H9 (cell line): ENCODE measurements around the gene UBE2L3. TPM values are rescaled to one million over a fixed set of nuclear protein-coding genes. Genes with fewer than 3 reads are reported as not detected.
"Not testable (repeated sequence)": the region's sequence is repeated elsewhere in the genome, so short reads cannot be mapped to it uniquely, and the experiment has no call there.

Experiments used
- DNase-seq: peaks from one replicate; pipeline ENCODE4 v3.0.0-alpha.2; 2017
- H2AFZ ChIP-seq: one replicate; pipeline ENCODE4 v1.6.1; 2013; ENCODE audit warnings: mild to moderate bottlenecking, low read length, control low read depth, moderate library complexity
- H2AK5ac ChIP-seq: 2 replicates; pipeline ENCODE4 v1.6.1; 2013; ENCODE audit warnings: low read length, control low read depth, mixed read lengths; ENCODE audit not compliant: insufficient read length
- H2BK120ac ChIP-seq: one replicate; pipeline ENCODE4 v1.6.1; 2013; ENCODE audit warnings: low read depth, mild to moderate bottlenecking, low read length, control low read depth, inconsistent platforms; ENCODE audit not compliant: poor library complexity, severe bottlenecking
- H2BK12ac ChIP-seq: 2 replicates; pipeline ENCODE4 v1.6.1; 2013; ENCODE audit warnings: low read length, control low read depth, mixed read lengths, low read depth; ENCODE audit not compliant: insufficient read length
- H2BK15ac ChIP-seq: 2 replicates; pipeline ENCODE4 v1.6.1; 2013; ENCODE audit warnings: low read depth, low read length, control low read depth
- H2BK20ac ChIP-seq: one replicate; pipeline ENCODE4 v1.6.1; 2013; ENCODE audit warnings: low read depth, mild to moderate bottlenecking, low read length, control low read depth, inconsistent platforms; ENCODE audit not compliant: poor library complexity, severe bottlenecking
- H2BK5ac ChIP-seq: 2 replicates; pipeline ENCODE4 v1.6.1; 2013; ENCODE audit warnings: low read length, control low read depth, mixed read lengths; ENCODE audit not compliant: insufficient read length
- H3K14ac ChIP-seq: 2 replicates; pipeline ENCODE4 v1.6.1; 2013; ENCODE audit warnings: low read length, control low read depth; ENCODE audit not compliant: insufficient read depth
- H3K18ac ChIP-seq: 2 replicates; pipeline ENCODE4 v1.6.1; 2013; ENCODE audit warnings: low read depth, mild to moderate bottlenecking, mixed read lengths, low read length, control low read depth; ENCODE audit not compliant: insufficient read length
- H3K23ac ChIP-seq: 2 replicates; pipeline ENCODE4 v1.6.1; 2013; ENCODE audit warnings: low read length, control low read depth, mixed read lengths, low read depth; ENCODE audit not compliant: insufficient read length
- H3K23me2 ChIP-seq: 2 replicates; pipeline ENCODE4 v1.6.1; 2013; ENCODE audit warnings: low read depth, mild to moderate bottlenecking, mixed read lengths, low read length, control low read depth; ENCODE audit not compliant: insufficient read length, poor library complexity, severe bottlenecking
- H3K27ac ChIP-seq: 2 replicates; pipeline ENCODE4 v1.5.1; 2013; ENCODE audit warnings: low read length, control low read depth, mixed read lengths, low read depth; ENCODE audit not compliant: insufficient read length
- H3K27me3 ChIP-seq: 2 replicates; pipeline ENCODE4 v1.6.1; 2013; ENCODE audit warnings: low read length, control low read depth, inconsistent platforms; ENCODE audit not compliant: insufficient read depth
- H3K4ac ChIP-seq: 2 replicates; pipeline ENCODE4 v1.6.1; 2013; ENCODE audit warnings: low read depth, mild to moderate bottlenecking, control low read depth, inconsistent platforms, low read length, moderate library complexity
- H3K4me1 ChIP-seq: 2 replicates; pipeline ENCODE4 v1.6.1; 2013; ENCODE audit warnings: low read length, control low read depth, inconsistent platforms; ENCODE audit not compliant: insufficient read depth
- H3K4me2 ChIP-seq: 2 replicates; pipeline ENCODE4 v1.6.1; 2013; ENCODE audit warnings: low read length, control low read depth, mixed read lengths; ENCODE audit not compliant: insufficient read length, insufficient read depth
- H3K56ac ChIP-seq: 2 replicates; pipeline ENCODE4 v1.6.1; 2013; ENCODE audit warnings: low read depth, mild to moderate bottlenecking, mixed read lengths, low read length, control low read depth; ENCODE audit not compliant: insufficient read length
- H3K79me1 ChIP-seq: 2 replicates; pipeline ENCODE4 v1.6.1; 2013; ENCODE audit warnings: low read depth, mild to moderate bottlenecking, moderate library complexity, low read length, control low read depth, inconsistent platforms; ENCODE audit not compliant: insufficient read depth, poor library complexity, severe bottlenecking
- H3K79me2 ChIP-seq: 2 replicates; pipeline ENCODE4 v1.6.1; 2013; ENCODE audit warnings: low read length, control low read depth, inconsistent platforms; ENCODE audit not compliant: insufficient read depth
- H3K9ac ChIP-seq: 2 replicates; pipeline ENCODE4 v1.6.1; 2013; ENCODE audit warnings: low read length, control low read depth, mixed read lengths; ENCODE audit not compliant: insufficient read length; ENCODE audit errors: extremely low read depth
- H3K9me3 ChIP-seq: one replicate; pipeline ENCODE4 v1.6.1; 2013; ENCODE audit warnings: low read depth, low read length, inconsistent platforms; ENCODE audit not compliant: control insufficient read depth
- H3T11ph ChIP-seq: one replicate; pipeline ENCODE4 v1.6.1; 2013; ENCODE audit warnings: mild to moderate bottlenecking, low read length, control low read depth, inconsistent platforms
- H4K20me1 ChIP-seq: one replicate; pipeline ENCODE4 v1.6.1; 2013; ENCODE audit not compliant: control insufficient read depth, insufficient read length, insufficient read depth
- H4K5ac ChIP-seq: 2 replicates; pipeline ENCODE4 v1.6.1; 2013; ENCODE audit warnings: low read depth, mild to moderate bottlenecking, mixed read lengths, low read length, control low read depth; ENCODE audit not compliant: insufficient read length
- H4K8ac ChIP-seq: replicated peaks from 2 replicates; pipeline ENCODE4 v1.6.1; 2013; ENCODE audit warnings: low read length, control low read depth, mixed read lengths, low read depth; ENCODE audit not compliant: insufficient read length
- H4K91ac ChIP-seq: 2 replicates; pipeline ENCODE4 v1.6.1; 2013; ENCODE audit warnings: low read depth, mild to moderate bottlenecking, moderate library complexity, mixed read lengths, low read length, control low read depth; ENCODE audit not compliant: insufficient read length
- H3K27ac Mint-ChIP-seq, 3 experiments: 2 replicates in 2 of 3; 3 replicates in 1 of 3; pipeline ENCODE4 v1.8.0; 2020 to 2021; ENCODE audit warnings: mixed read lengths in 3 of 3, mild to moderate bottlenecking in 1 of 3, moderate library complexity in 1 of 3
- H3K27me3 Mint-ChIP-seq: 2 replicates; pipeline ENCODE4 v1.8.0; 2021; ENCODE audit warnings: low read depth, mild to moderate bottlenecking, moderate library complexity, mixed read lengths
- H3K36me3 Mint-ChIP-seq, 3 experiments: 2 replicates in 2 of 3; 3 replicates in 1 of 3; pipeline ENCODE4 v1.8.0; 2020 to 2021; ENCODE audit warnings: low read depth in 3 of 3, mixed read lengths in 3 of 3; ENCODE audit not compliant: insufficient read depth in 1 of 3
- H3K4me1 Mint-ChIP-seq, 2 experiments: 2 replicates each; pipeline ENCODE4 v1.8.0; 2020; ENCODE audit warnings: mixed read lengths in 2 of 2
- H3K4me3 Mint-ChIP-seq, 2 experiments: 2 replicates in 1 of 2; 3 replicates in 1 of 2; pipeline ENCODE4 v1.8.0; 2020 to 2021; ENCODE audit warnings: mild to moderate bottlenecking in 2 of 2, mixed read lengths in 2 of 2, moderate library complexity in 1 of 2
- H3K9me3 Mint-ChIP-seq, 2 experiments: 2 replicates in 1 of 2; 3 replicates in 1 of 2; pipeline ENCODE4 v1.8.0; 2020; ENCODE audit warnings: mild to moderate bottlenecking in 2 of 2, mixed read lengths in 2 of 2, moderate library complexity in 1 of 2
- WGBS: extraction: QIAGEN DNeasy Blood & Tissue Kit; methylation state at CpG from one replicate; pipeline ENCODE4 v1.1.7; 2013; ENCODE audit warnings: missing lambda C conversion rate, low lambda C conversion rate, mixed read lengths; ENCODE audit not compliant: insufficient read length; ENCODE audit errors: extremely low coverage; 5-methylcytosine and 5-hydroxymethylcytosine counted together
- total RNA-seq: library from RNA; stranded (reverse); gene quantifications from 2 replicates; pipeline ENCODE4 v1.2.1, GENCODE V29; 2021
- TF ChIP-seq, protein P1 (sequence below): fragments of 200-600 bp; sonication (generic); conservative IDR thresholded peaks from 3 replicates; pipeline ENCODE4 v1.8.0; 2021; ENCODE audit warnings: antibody characterized with exemption, mild to moderate bottlenecking

Gene UBE2L3
- total RNA-seq, 1 experiment from 2014 or later = 79.7 TPM

DNA sequence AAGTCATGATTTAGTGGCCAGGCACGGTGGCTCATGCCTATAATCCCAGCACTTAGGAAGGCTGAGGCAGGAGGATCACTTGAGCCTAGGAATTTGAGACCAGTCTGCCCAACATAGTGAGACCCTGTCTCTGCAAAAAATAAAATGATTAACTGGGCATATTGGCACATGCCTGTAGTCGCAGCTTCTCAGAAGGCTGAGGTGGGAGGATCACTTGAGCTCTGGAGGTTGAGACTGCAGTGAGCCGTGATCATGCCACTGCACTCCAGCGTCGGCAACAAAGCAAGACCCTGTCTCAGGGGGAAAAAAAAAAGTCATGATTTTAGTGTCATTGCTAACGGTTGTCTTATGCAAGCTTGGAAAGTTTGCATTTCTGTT is 11.9 kb downstream of the UBE2L3 start:
- Mint-ChIP-seq H3K36me3 (peaks cover 0 to 12% (median 6%) of the 10 kb centered on the region in 3 experiments; a peak in 4 of 7 replicates), H3K27ac (no peak overlapping the region), H3K27me3 (no peaks in the 10 kb centered on the region), H3K4me1 (peaks cover 4 to 8% of the 10 kb centered on the region in 2 experiments; a peak in 2 of 4 replicates), H3K4me3 (no peak overlapping the region), H3K9me3 (no peaks in the 10 kb centered on the region)
- H2AFZ ChIP-seq = no peak overlapping the region
- TF ChIP-seq, protein P1, sequence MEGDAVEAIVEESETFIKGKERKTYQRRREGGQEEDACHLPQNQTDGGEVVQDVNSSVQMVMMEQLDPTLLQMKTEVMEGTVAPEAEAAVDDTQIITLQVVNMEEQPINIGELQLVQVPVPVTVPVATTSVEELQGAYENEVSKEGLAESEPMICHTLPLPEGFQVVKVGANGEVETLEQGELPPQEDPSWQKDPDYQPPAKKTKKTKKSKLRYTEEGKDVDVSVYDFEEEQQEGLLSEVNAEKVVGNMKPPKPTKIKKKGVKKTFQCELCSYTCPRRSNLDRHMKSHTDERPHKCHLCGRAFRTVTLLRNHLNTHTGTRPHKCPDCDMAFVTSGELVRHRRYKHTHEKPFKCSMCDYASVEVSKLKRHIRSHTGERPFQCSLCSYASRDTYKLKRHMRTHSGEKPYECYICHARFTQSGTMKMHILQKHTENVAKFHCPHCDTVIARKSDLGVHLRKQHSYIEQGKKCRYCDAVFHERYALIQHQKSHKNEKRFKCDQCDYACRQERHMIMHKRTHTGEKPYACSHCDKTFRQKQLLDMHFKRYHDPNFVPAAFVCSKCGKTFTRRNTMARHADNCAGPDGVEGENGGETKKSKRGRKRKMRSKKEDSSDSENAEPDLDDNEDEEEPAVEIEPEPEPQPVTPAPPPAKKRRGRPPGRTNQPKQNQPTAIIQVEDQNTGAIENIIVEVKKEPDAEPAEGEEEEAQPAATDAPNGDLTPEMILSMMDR = no peak
- H3K79me2 ChIP-seq = peaks cover 70% of the 10 kb centered on the region
- H2BK15ac ChIP-seq = no peak overlapping the region
- no peak overlapping the region for H3K4me2 ChIP-seq
- H3K9me3 ChIP-seq = no peaks in the 10 kb centered on the region
- no peak overlapping the region for H2BK12ac ChIP-seq
- H3K23ac ChIP-seq = no peak overlapping the region
- no peak overlapping the region for H2BK20ac ChIP-seq
- H4K5ac ChIP-seq = no peak overlapping the region
- H2BK5ac ChIP-seq = no peak overlapping the region
- no peaks in the 10 kb centered on the region for H3K4me1 ChIP-seq
- H3K27ac ChIP-seq = no peak overlapping the region
- H3K79me1 ChIP-seq = peaks cover 4% of the 10 kb centered on the region
- H2AK5ac ChIP-seq = no peak overlapping the region
- no peak for DNase-seq
- no peak overlapping the region for H2BK120ac ChIP-seq
- no peak overlapping the region for H4K8ac ChIP-seq
- H3K14ac ChIP-seq = no peak overlapping the region
- no peaks in the 10 kb centered on the region for H3K27me3 ChIP-seq
- no peak overlapping the region for H4K91ac ChIP-seq
- H3K9ac ChIP-seq = no peak overlapping the region
- no peak overlapping the region for H3K4ac ChIP-seq
- no peak overlapping the region for H3K56ac ChIP-seq
- H3T11ph ChIP-seq = no peak overlapping the region
- H3K18ac ChIP-seq = no peak overlapping the region
- no peaks in the 10 kb centered on the region for H3K23me2 ChIP-seq
- no CpG with 5 or more reads among the region's 6 CpGs for WGBS
- no peaks in the 10 kb centered on the region for H4K20me1 ChIP-seq

DNA sequence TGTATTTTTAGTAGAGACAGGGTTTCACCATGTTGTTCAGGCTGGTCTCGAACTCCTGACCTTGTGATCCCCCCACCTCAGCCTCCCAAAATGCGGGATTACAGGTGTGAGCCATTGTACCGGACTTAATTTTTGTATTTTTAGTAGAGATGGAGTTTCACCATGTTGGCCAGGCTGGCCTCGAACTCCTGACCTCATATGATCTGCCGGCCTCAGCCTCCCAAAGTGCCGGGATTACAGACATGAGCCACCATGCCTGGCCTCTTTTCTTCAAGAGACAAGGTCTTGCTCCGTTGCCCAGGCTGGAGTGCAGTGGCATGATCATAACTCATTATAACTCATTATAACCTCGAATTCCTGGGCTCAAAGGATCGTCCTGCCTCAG is 13.1 kb downstream of the UBE2L3 start:
- not testable (repeated sequence) for H2BK15ac ChIP-seq, H3K27me3 Mint-ChIP-seq, H2BK20ac ChIP-seq, H2BK5ac ChIP-seq, H2BK12ac ChIP-seq, H4K20me1 ChIP-seq, H3K9me3 ChIP-seq, H3K27ac Mint-ChIP-seq, H4K8ac ChIP-seq, H3K18ac ChIP-seq, H4K91ac ChIP-seq, H3K4me1 Mint-ChIP-seq, H3K56ac ChIP-seq, H2BK120ac ChIP-seq, H3K23ac ChIP-seq, H2AFZ ChIP-seq, H3K79me1 ChIP-seq, H3K9me3 Mint-ChIP-seq, H3K9ac ChIP-seq, H3K4me1 ChIP-seq, DNase-seq, H3K27me3 ChIP-seq, H3K23me2 ChIP-seq, H2AK5ac ChIP-seq, H3K4ac ChIP-seq, H3T11ph ChIP-seq, H3K27ac ChIP-seq, H4K5ac ChIP-seq, H3K14ac ChIP-seq, H3K4me3 Mint-ChIP-seq, H3K4me2 ChIP-seq
- WGBS = no CpG with 5 or more reads among the region's 9 CpGs
- peaks cover 74% of the 10 kb centered on the region for H3K79me2 ChIP-seq
- peaks cover 0 to 16% (median 8%) of the 10 kb centered on the region in 3 experiments; a peak in 6 of 7 replicates for H3K36me3 Mint-ChIP-seq
